ENCODE measurements around the gene PAGR1. TPM values are rescaled to one million over a fixed set of nuclear protein-coding genes. Genes with fewer than 3 reads are reported as not detected.

The PAGR1 gene
- total and polyA plus RNA-seq, 2 of the 13 experiments (the other 11 are each of a cell fraction or from before 2014, with no cell fraction given), result 9.8 to 66.4 TPM

- TF ChIP-seq ZFY (CRISPR knock-in tag; IDR thresholded peaks at IDR 0.05) (peak; percentile 49; the same call in 1 of the 2 replicates), ZNF431 (CRISPR knock-in tag; IDR thresholded peaks at IDR 0.05; ENCODE audit: borderline replicate concordance, low read depth) (no peak), ZFP36L2 (CRISPR knock-in tag; IDR thresholded peaks at IDR 0.05) (no peak), AGO2 (optimal IDR thresholded peaks at IDR 0.05; ENCODE audit: low read depth, low read length) (peak; percentile 100), SMAD1 (CRISPR knock-in tag; IDR thresholded peaks at IDR 0.05; ENCODE audit: borderline replicate concordance, low read depth) (peak; percentile 85; the same call in 1 of the 2 replicates), ZNF33A (CRISPR knock-in tag; IDR thresholded peaks at IDR 0.05; ENCODE audit: borderline replicate concordance) (no peak), JDP2 (CRISPR knock-in tag; IDR thresholded peaks at IDR 0.05; ENCODE audit: borderline replicate concordance) (no peak), SMC3 (IDR thresholded peaks at IDR 0.05; ENCODE audit: low read length) (no peak), ZNF232 (CRISPR knock-in tag; IDR thresholded peaks at IDR 0.05; ENCODE audit: borderline replicate concordance) (no peak; the same call in 1 of the 2 replicates), PRDM10 (CRISPR knock-in tag; IDR thresholded peaks at IDR 0.05; ENCODE audit: low read depth) (no peak), HMGXB4 (CRISPR knock-in tag; IDR thresholded peaks at IDR 0.05; ENCODE audit: borderline replicate concordance in 1 of 2, low read depth in 1 of 2) (peak in 1 of 2 experiments; percentile 46; a peak in 2 of 4 replicates), ZBTB38 (CRISPR knock-in tag; IDR thresholded peaks at IDR 0.05) (peak; percentile 56; the same call in 1 of the 2 replicates), ZNF616 (CRISPR knock-in tag; IDR thresholded peaks at IDR 0.05; ENCODE audit: low read depth) (no peak), SP2 (CRISPR knock-in tag; IDR thresholded peaks at IDR 0.05) (peak; percentile 72), SKIL (CRISPR knock-in tag; IDR thresholded peaks at IDR 0.05; ENCODE audit: borderline replicate concordance) (no peak), CC2D1A (CRISPR knock-in tag; IDR thresholded peaks at IDR 0.05) (no peak), THAP7 (CRISPR knock-in tag; IDR thresholded peaks at IDR 0.05) (no peak), ZNF10 (CRISPR knock-in tag; IDR thresholded peaks at IDR 0.05; ENCODE audit: borderline replicate concordance, low read depth) (no peak), MAF1 (CRISPR knock-in tag; IDR thresholded peaks at IDR 0.05; ENCODE audit: borderline replicate concordance) (peak; percentile 57; the same call in 1 of the 2 replicates), NFYB (CRISPR knock-in tag; IDR thresholded peaks at IDR 0.05) (peak; percentile 81)
Measured at GRCh38 chr16:29811170-29811895, 4.6 kb upstream of the PAGR1 start (continued).

Measured in HepG2 (cell line).